Fibroblast of peridontal ligament (primary cell): ENCODE data around the gene SUSD3.
"Not testable (repeated sequence)": the region's sequence is repeated elsewhere in the genome, so short reads cannot be mapped to it uniquely, and the experiment has no call there.

Experiments used
- DNase-seq: peaks from one replicate; pipeline ENCODE4 v3.0.0-alpha.2; 2010; ENCODE audit errors: extremely low read depth

The SUSD3 gene

DNA sequence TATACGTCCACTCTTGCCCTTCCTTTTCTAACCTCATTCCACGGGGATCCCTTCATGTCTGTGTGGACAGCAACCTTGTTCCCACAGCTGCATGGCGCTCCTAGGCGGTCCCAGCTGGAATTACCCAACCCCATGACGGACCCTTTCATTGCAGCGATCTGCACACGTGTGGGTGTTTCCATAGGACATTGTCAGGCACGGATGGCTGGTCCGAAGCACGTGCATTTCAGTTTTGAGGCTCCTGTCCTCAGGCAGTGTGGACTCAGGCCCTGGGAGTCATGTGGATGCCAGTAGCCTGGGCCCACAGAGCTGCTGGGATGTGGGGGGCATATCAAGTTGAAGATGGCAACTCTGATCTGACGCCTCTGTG is 52.5 kb downstream of the SUSD3 start:
- DNase-seq, result no peak

DNA sequence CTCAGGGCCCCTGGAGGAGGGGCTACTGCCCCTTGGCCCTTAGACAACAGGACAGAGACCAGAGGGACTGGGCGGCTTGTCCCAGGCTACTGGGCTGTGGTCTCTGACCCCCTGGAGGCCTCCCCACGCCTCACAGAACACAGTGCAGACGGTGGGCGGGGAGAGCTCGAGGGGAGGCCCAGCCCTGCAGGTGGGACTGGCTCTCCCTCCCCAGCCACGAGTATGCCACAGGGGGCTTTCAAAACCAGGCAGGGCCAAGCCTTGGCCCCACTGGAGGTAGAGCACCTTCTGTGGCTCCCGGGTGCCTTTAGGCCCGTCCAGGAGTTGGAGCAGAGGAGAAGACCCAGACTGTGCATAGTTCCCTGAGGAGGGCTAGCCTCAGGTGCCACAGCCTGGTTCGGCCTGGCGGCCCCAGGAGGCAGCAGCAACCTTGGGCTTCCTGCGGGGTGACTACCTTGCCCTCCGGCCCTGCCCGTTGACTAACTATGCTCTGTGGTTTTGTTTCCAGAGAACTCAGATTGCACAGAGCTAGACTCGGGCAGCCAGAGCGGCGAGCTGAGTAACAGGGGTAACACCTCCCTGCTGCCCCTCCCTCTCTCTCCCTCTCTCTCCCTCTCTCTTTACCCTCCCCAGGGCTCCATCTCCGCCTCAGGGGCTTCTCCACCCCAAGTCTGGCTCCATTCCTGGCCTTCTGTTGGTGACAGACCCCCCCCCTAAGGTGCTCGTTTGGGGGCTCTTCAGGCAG is 53.0 kb downstream of the SUSD3 start:
- no peak for DNase-seq

GRCh38 chr9:93112116-93112863 is 53.8 kb downstream of the SUSD3 start:
- DNase-seq, result no peak

GRCh38 chr9:93112864-93113389 is 54.4 kb downstream of the SUSD3 start:
- no peak for DNase-seq

- DNase-seq, result no peak
Observed at GRCh38 chr9:93114169-93114983, 55.9 kb downstream of the SUSD3 start.

DNA sequence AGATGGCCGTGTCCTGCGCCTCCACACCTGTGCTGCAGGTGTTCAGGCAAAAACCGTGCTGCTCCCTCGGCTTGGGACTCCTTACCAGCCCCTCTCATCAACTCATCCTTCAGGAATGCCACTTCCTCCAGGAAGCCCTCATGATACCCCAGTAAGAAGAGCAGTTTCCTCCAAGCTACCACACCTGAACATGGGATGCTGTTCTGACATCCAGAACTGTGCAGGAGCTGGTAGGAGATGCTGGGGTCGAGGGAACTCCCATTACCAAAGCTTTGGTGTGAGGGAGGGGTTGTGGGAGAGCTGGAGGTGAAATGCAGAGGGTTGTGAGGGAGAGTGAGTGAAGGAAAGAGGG is 56.5 kb downstream of the SUSD3 start:
- DNase-seq, result no peak

GRCh38 chr9:93115486-93116071 is 57.1 kb downstream of the SUSD3 start:
- no peak for DNase-seq

DNA sequence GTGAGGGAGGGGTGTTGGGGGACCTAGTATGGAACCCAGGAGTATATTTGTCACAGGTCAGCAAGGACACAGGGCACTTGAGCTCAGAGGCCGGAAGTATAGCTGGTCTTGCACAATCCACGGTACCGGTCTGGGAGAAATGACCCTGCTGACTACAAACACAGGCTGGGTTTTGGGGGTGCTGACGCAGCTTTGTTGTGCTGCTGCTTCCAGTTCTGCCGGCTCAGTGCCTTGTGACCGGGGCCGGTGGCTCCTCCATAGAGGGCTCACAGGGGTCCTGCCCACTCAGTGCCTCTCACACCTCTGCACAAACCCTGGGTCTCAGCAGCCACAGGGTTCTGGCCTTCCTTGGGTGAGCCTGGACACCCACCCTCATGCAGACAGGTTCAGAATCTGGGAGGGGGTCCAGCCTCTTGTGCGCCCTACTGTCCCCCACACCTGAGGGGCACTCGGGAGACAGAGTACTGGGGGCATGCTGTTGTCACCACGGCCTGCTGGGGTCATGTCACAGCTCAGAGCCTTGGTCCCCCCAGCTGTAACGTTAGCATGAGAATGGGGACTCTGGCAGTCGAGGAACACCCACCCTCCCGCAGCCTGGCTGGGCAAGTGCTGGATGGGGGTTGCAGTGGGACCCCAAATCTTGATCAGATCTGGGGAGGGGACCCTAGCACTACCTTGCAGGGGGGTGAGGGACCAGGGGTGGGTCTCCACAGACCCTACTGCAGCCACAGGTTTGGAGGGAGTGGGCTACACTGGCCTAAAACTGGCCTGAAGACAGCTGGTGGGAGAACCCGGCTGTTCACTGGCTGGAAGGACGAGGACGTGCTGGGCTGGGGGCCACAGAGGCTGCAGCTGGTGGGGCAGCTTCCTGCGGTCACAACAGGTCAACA is 57.8 kb downstream of the SUSD3 start:
- DNase-seq, result no peak

DNA sequence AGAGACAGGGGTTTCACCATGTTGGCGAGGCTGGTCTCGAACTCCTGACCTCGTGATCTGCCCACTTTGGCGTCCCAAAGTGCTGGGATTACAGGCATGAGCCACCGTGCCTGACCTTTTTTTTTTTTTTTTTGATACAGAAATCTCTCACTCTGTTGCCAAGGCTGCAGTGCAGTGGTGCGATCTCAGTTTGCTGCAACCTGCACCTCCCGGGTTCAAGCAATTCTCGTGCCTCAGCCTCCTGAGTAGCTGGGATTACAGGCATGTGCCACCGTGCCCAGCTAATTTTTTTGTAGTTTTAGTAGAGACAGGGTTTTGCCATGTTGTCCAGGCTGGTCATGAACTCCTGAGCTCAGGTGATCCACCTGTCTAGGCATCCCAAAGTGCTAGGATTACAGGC is 59.0 kb downstream of the SUSD3 start:
- DNase-seq, result not testable (repeated sequence)

DNA sequence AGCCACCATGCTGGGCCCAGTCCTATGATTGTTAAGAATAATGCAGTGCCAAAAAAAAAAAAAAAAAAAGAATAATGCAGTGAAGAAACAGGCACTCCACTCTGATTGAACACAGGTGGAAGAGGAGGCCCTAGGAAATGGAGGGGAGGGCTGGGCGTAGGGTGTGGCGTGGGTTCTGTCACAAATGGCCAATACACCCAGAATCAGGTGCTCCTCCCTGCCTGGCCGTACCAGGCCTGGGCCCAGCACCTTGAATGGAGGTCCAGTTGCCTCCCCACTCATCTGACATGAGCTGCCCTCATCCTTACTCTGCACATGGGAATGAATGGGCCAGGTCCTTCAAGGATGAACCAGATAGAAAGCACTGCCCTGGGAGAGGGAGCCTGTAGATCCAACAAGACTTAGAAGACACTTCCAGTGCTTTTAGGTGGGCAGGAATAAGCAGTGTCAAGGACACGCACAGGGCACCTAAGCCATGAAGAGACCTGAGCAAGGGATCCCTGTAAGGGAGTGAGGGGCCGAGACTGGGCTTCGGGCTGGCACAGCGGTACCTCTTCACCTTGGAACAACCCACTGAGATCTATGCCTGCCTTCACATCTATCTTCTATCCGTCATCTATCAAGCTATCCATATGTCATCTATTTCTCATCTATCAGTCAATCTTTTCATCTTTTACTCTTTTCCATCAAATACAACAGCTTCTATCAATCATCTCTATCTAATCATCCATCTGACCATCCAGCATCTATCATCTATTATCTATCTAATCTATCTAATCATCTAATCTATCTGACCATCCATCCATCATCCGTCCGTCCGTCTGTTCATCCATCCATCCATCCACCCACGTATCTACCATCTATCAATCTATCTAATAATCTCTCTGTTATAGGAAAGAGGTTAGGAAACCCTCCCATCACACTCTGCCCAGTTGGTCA is 59.7 kb downstream of the SUSD3 start:
- DNase-seq, result no peak

GRCh38 chr9:93118863-93119702 is 60.6 kb downstream of the SUSD3 start:
- no peak for DNase-seq

- no peak for DNase-seq
Observed at GRCh38 chr9:93119703-93119952, 61.1 kb downstream of the SUSD3 start.

DNA sequence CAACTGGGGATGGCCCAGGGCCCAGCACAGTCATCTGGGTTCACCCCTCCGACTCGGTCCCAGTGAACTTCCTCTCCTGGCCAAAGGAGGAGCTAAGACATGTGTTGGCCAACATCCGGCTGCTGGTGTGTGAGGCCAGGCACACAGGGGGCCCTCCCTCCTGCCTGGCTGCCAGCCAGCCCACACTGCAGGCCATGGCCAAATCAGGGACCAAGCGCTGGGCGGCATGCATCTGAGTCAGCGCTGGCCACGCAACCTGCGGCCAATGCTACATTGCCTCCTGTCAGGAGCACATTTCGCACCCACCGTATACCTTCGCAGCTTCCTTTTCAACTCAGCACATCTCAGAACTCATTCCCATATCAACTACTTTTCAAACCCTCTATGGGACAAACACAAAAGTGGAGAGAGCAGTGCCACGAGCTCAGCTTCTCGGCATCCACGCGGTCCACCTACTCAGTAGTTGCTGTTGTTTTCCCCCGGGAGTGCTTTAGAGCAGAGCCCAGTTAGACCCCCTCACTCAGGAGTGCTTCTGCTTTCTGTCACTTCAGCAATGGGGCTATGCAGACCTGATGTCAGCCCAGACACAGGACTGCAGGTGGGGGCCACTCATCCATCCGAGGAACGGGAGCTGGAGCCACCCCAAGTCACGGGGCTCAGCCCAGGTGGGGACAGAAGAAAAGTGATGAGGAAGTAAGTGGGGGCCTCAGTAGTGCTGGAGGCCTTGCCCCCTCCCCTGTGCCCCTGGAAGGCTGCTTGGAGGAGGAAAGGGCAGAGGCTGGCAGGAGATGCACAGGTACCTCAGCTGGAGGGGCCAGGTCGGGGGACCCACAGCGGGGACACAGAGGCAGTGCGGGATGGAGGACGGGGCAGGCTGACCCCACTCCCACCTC is 61.7 kb downstream of the SUSD3 start:
- peak; percentile 77 for DNase-seq

- DNase-seq, result no peak
Observed at GRCh38 chr9:93120846-93121315, 62.4 kb downstream of the SUSD3 start.

- no peak for DNase-seq
Observed at GRCh38 chr9:93121316-93122241, 63.1 kb downstream of the SUSD3 start.

DNA sequence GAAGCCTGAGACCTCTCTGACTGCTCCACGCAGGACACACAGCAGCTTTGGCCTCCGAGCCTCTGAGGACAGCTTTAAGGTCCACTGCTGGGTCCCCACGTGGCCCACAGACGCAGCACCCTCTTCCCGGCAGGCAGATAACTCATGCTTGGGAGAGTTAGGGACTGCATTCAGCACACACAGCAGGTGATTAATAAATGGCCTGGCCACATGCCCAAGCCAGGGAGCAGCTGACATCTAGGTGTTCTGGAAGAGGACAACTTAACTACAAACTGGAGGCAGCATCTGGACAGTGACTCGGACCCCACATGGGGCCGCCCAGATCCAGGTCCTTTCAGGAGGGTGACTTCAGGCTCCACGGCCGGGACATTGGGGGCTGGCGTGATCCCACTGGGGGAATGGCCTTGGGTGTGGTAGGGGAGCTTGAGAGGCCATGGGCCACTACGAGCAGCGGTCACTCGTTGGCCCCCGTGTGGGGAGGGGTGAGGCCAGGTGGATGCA is 64.3 kb downstream of the SUSD3 start:
- no peak for DNase-seq
